Skeletal muscle tissue (tissue), 4 donors: ENCODE measurements around the gene TTLL10. TPM values are rescaled to one million over a fixed set of nuclear protein-coding genes. Genes with fewer than 3 reads are reported as not detected.
A peak's percentile ranks its signal among the peaks of the same experiment; 100 is the strongest.

Experiments
- H3K27ac ChIP-seq: one replicate; pipeline ENCODE4 v1.7.0; 2013; ENCODE audit warnings: mild to moderate bottlenecking, low read depth, low read length, inconsistent platforms
- H3K27me3 ChIP-seq, 3 donors: one replicate each; pipeline ENCODE4 v1.7.0; 2013; ENCODE audit warnings: low read length in 3 of 3; ENCODE audit not compliant: control insufficient read depth in 3 of 3, insufficient read depth in 3 of 3
- H3K36me3 ChIP-seq, 3 donors: one replicate each; pipeline ENCODE4 v1.7.0; 2013; ENCODE audit warnings: low read length in 3 of 3; ENCODE audit not compliant: control insufficient read depth in 3 of 3, insufficient read depth in 3 of 3
- H3K4me1 ChIP-seq, 3 donors: one replicate each; pipeline ENCODE4 v1.7.0; 2013; ENCODE audit warnings: low read length in 3 of 3, mild to moderate bottlenecking in 3 of 3; ENCODE audit not compliant: control insufficient read depth in 3 of 3, insufficient read depth in 3 of 3
- H3K4me3 ChIP-seq, 3 donors: one replicate each; pipeline ENCODE4 v1.7.0; 2013; ENCODE audit warnings: low read length in 3 of 3
- H3K9ac ChIP-seq, 3 donors: one replicate each; pipeline ENCODE4 v1.7.0; 2013; ENCODE audit warnings: low read length in 3 of 3, mild to moderate bottlenecking in 3 of 3, moderate library complexity in 2 of 3, low read depth in 1 of 3
- H3K9me3 ChIP-seq, 3 donors: one replicate each; pipeline ENCODE4 v1.7.0; 2013; ENCODE audit warnings: low read length in 3 of 3; ENCODE audit not compliant: control insufficient read depth in 3 of 3
- total RNA-seq: library from RNA; depleted of rRNA; stranded (reverse); fragments of >200 nt; gene quantifications from one replicate; pipeline ENCODE4 v1.2.3, GENCODE V29; 2014
- donor health status: Osteomylitis.

Gene TTLL10
- total RNA-seq, 1 donor from 2014 or later: not detected

GRCh38 chr1:1164701-1165451, 8.8 kb upstream of the TTLL10 start:
- no peak overlapping the region for H3K27ac ChIP-seq

GRCh38 chr1:1165485-1165884, 8.2 kb upstream of the TTLL10 start:
- Histone ChIP-seq H3K4me3 (peak overlapping the region in 1 of 3 donors; percentile 31), H3K27ac (peak overlapping the region; percentile 12), H3K9ac (peak overlapping the region; percentile 33 to 54 (median 38)), H3K4me1 (peaks cover 10 to 12% (median 11%) of the 10 kb centered on the region in 3 donors), H3K36me3 (no peaks in the 10 kb centered on the region), H3K27me3 (peaks cover 6 to 45% (median 26%) of the 10 kb centered on the region in 3 donors), H3K9me3 (no peaks in the 10 kb centered on the region)

More at GRCh38 chr1:1164701-1165451, 8.8 kb upstream of the TTLL10 start:
- Histone ChIP-seq H3K4me1 (peaks cover 10 to 12% (median 11%) of the 10 kb centered on the region in 3 donors), H3K4me3 (no peak overlapping the region), H3K27me3 (peaks cover 3 to 40% (median 21%) of the 10 kb centered on the region in 3 donors), H3K9ac (peak overlapping the region in 1 of 3 donors; percentile 54), H3K36me3 (no peaks in the 10 kb centered on the region), H3K9me3 (no peaks in the 10 kb centered on the region)

GRCh38 chr1:1165900-1166421, 7.7 kb upstream of the TTLL10 start:
- Histone ChIP-seq H3K36me3 (no peaks in the 10 kb centered on the region), H3K9ac (peak overlapping the region; percentile 33 to 54 (median 38)), H3K9me3 (no peaks in the 10 kb centered on the region), H3K4me1 (peaks cover 10 to 12% (median 11%) of the 10 kb centered on the region in 3 donors), H3K4me3 (peak overlapping the region in 1 of 3 donors; percentile 31), H3K27ac (peak overlapping the region; percentile 12), H3K27me3 (peaks cover 6 to 49% (median 29%) of the 10 kb centered on the region in 3 donors)

- Histone ChIP-seq H3K36me3 (no peaks in the 10 kb centered on the region), H3K4me1 (peaks cover 10 to 12% (median 11%) of the 10 kb centered on the region in 3 donors), H3K27me3 (peaks cover 13 to 58% (median 37%) of the 10 kb centered on the region in 3 donors), H3K27ac (no peak overlapping the region), H3K9ac (no peak overlapping the region), H3K9me3 (no peaks in the 10 kb centered on the region), H3K4me3 (no peak overlapping the region)
Measured at GRCh38 chr1:1166642-1167397, 6.9 kb upstream of the TTLL10 start.

GRCh38 chr1:1167398-1167821, 6.3 kb upstream of the TTLL10 start:
- no peaks in the 10 kb centered on the region for H3K36me3 ChIP-seq
- no peak overlapping the region for H3K9ac ChIP-seq
- H3K27me3 ChIP-seq: peaks cover 18 to 58% (median 40%) of the 10 kb centered on the region in 3 donors
- H3K4me1 ChIP-seq: peaks cover 10 to 12% (median 11%) of the 10 kb centered on the region in 3 donors
- H3K9me3 ChIP-seq: no peaks in the 10 kb centered on the region
- no peak overlapping the region for H3K4me3 ChIP-seq
- no peak overlapping the region for H3K27ac ChIP-seq

GRCh38 chr1:1167841-1168450, 5.7 kb upstream of the TTLL10 start:
- H3K36me3 ChIP-seq: no peaks in the 10 kb centered on the region
- H3K4me1 ChIP-seq: peaks cover 10 to 12% (median 11%) of the 10 kb centered on the region in 3 donors
- H3K27ac ChIP-seq: no peak overlapping the region
- no peaks in the 10 kb centered on the region for H3K9me3 ChIP-seq
- no peak overlapping the region for H3K9ac ChIP-seq
- H3K27me3 ChIP-seq: peaks cover 21 to 60% (median 40%) of the 10 kb centered on the region in 3 donors
- H3K4me3 ChIP-seq: no peak overlapping the region

- H3K4me3 ChIP-seq: no peak overlapping the region
- no peaks in the 10 kb centered on the region for H3K36me3 ChIP-seq
- H3K9ac ChIP-seq: no peak overlapping the region
- H3K9me3 ChIP-seq: no peaks in the 10 kb centered on the region
- H3K27me3 ChIP-seq: peaks cover 27 to 61% (median 47%) of the 10 kb centered on the region in 3 donors
- H3K4me1 ChIP-seq: peaks cover 10 to 12% (median 11%) of the 10 kb centered on the region in 3 donors
- H3K27ac ChIP-seq: no peak overlapping the region
Measured at GRCh38 chr1:1168451-1169411, 4.9 kb upstream of the TTLL10 start.

GRCh38 chr1:1169429-1170214, 4.1 kb upstream of the TTLL10 start:
- Histone ChIP-seq H3K9ac (no peak overlapping the region), H3K36me3 (no peaks in the 10 kb centered on the region), H3K4me3 (no peak overlapping the region), H3K9me3 (no peaks in the 10 kb centered on the region), H3K27ac (no peak overlapping the region), H3K27me3 (peaks cover 27 to 67% (median 56%) of the 10 kb centered on the region in 3 donors), H3K4me1 (peaks cover 10 to 12% (median 11%) of the 10 kb centered on the region in 3 donors)
